ENCODE measurements around the gene DEFB124. TPM values are rescaled to one million over a fixed set of nuclear protein-coding genes. Genes with fewer than 3 reads are reported as not detected.

Gene DEFB124
- total RNA-seq, 4 donors from 2014 or later = 2.0 TPM; not detected in 3

GRCh38 chr20:31476294-31476585 lies 1.3 kb upstream of the DEFB124 start:
- no peaks in the 10 kb centered on the region for H3K9me3 ChIP-seq
- no peaks in the 10 kb centered on the region for H3K36me3 ChIP-seq
- WGBS, 2 donors (ENCODE audit: low coverage in 1 of 2) = no CpG with 5 or more reads among the region's 6 CpGs
- no peak for ATAC-seq
- H3K4me1 ChIP-seq = peaks cover 0 to 37% (median 7%) of the 10 kb centered on the region in 3 donors
- TF ChIP-seq EP300 (IDR thresholded peaks at IDR 0.05) (no peak), POLR2A (IDR thresholded peaks at IDR 0.05) (no peak), POLR2AphosphoS5 (IDR thresholded peaks at IDR 0.05) (no peak), CTCF (IDR thresholded peaks at IDR 0.05) (no peak)
- H3K27me3 ChIP-seq = peaks cover 10% of the 10 kb centered on the region
- peak overlapping the region in 3 of 4 donors; percentile 68 to 78 (median 77) for H3K27ac ChIP-seq
- peak overlapping the region in 1 of 2 donors; percentile 58 for H3K4me3 ChIP-seq

- H3K4me1 ChIP-seq = peaks cover 0 to 37% (median 7%) of the 10 kb centered on the region in 3 donors
- no peaks in the 10 kb centered on the region for H3K9me3 ChIP-seq
- H3K27me3 ChIP-seq = peaks cover 10% of the 10 kb centered on the region
- WGBS, 2 donors (ENCODE audit: low coverage in 1 of 2) = 0% methylated on average over 2 of the region's 29 CpGs; no CpG with 5 or more reads in 1 of the 2 donors
- no peaks in the 10 kb centered on the region for H3K36me3 ChIP-seq
- ATAC-seq = no peak
- H3K4me3 ChIP-seq = peak overlapping the region; percentile 31 to 58
- TF ChIP-seq POLR2AphosphoS5 (IDR thresholded peaks at IDR 0.05) (no peak), CTCF (IDR thresholded peaks at IDR 0.05) (no peak), POLR2A (IDR thresholded peaks at IDR 0.05) (no peak)
- peak overlapping the region in 3 of 4 donors; percentile 68 to 78 (median 77) for H3K27ac ChIP-seq
These were observed 756 bp upstream of the DEFB124 start for GRCh38 chr20:31475472-31476293.

GRCh38 chr20:31474097-31474436 lies 860 bp downstream of the DEFB124 start:
- TF ChIP-seq POLR2A (IDR thresholded peaks at IDR 0.05) (no peak), POLR2AphosphoS5 (IDR thresholded peaks at IDR 0.05) (no peak), CTCF (IDR thresholded peaks at IDR 0.05) (no peak), EP300 (IDR thresholded peaks at IDR 0.05) (no peak)
- H3K4me3 ChIP-seq = no peak overlapping the region
- peaks cover 0 to 37% (median 7%) of the 10 kb centered on the region in 3 donors for H3K4me1 ChIP-seq
- ATAC-seq = no peak
- no peaks in the 10 kb centered on the region for H3K9me3 ChIP-seq
- H3K27me3 ChIP-seq = peaks cover 10% of the 10 kb centered on the region
- 20 to 80% methylated on average over 1 to 2 of the region's 2 CpGs for WGBS, 2 donors (ENCODE audit: low coverage in 1 of 2)
- H3K27ac ChIP-seq = peak overlapping the region in 2 of 4 donors; percentile 77 to 78
- H3K36me3 ChIP-seq = no peaks in the 10 kb centered on the region

- H3K27me3 ChIP-seq = peaks cover 10% of the 10 kb centered on the region
- H3K4me1 ChIP-seq = peaks cover 0 to 37% (median 7%) of the 10 kb centered on the region in 3 donors
- no peaks in the 10 kb centered on the region for H3K36me3 ChIP-seq
- no peak for TF ChIP-seq POLR2A (IDR thresholded peaks at IDR 0.05)
- no peak for TF ChIP-seq CTCF (IDR thresholded peaks at IDR 0.05)
- no peak for TF ChIP-seq EP300 (IDR thresholded peaks at IDR 0.05)
- TF ChIP-seq POLR2AphosphoS5 (IDR thresholded peaks at IDR 0.05) = no peak
- WGBS, 2 donors (ENCODE audit: low coverage in 1 of 2) = 67 to 88% methylated on average over 1 to 3 of the region's 5 CpGs
- no peak overlapping the region for H3K4me3 ChIP-seq
- ATAC-seq = no peak
- no peaks in the 10 kb centered on the region for H3K9me3 ChIP-seq
- peak overlapping the region in 2 of 4 donors; percentile 77 to 78 for H3K27ac ChIP-seq
These were observed 1.4 kb downstream of the DEFB124 start for GRCh38 chr20:31473331-31474096.

Data from gastroesophageal sphincter (tissue), 4 donors.